ENCODE results near the gene CIAO3.
"Not testable (repeated sequence)": the region's sequence is repeated elsewhere in the genome, so short reads cannot be mapped to it uniquely, and the experiment has no call there.

Gene CIAO3

GRCh38 chr16:694863-695354 lies 45.9 kb downstream of the CIAO3 start:
- TF ChIP-seq FOXM1 (IDR thresholded peaks at IDR 0.05; ENCODE audit: borderline replicate concordance): no peak
- TF ChIP-seq PKNOX1 (IDR thresholded peaks at IDR 0.05): no peak
- no peak for TF ChIP-seq L3MBTL2 (conservative IDR thresholded peaks at IDR 0.05)
- no peak for TF ChIP-seq ARNT (IDR thresholded peaks at IDR 0.05)
- no peak for TF ChIP-seq TARDBP (IDR thresholded peaks at IDR 0.05)
- no peak for TF ChIP-seq CTBP1 (IDR thresholded peaks at IDR 0.05; ENCODE audit: borderline replicate concordance)
- no peak for TF ChIP-seq NFRKB (IDR thresholded peaks at IDR 0.05)
- no peak for TF ChIP-seq HDGF (IDR thresholded peaks at IDR 0.05; ENCODE audit: borderline replicate concordance)
- TF ChIP-seq LEF1 (IDR thresholded peaks at IDR 0.05; ENCODE audit: borderline replicate concordance): no peak
- no peak for TF ChIP-seq FOXK2 (IDR thresholded peaks at IDR 0.05)
- no peak for TF ChIP-seq ELF4 (IDR thresholded peaks at IDR 0.05)
- no peak for TF ChIP-seq ZNF384 (IDR thresholded peaks at IDR 0.05)
- TF ChIP-seq SUZ12 (IDR thresholded peaks at IDR 0.05): no peak
- no peak for TF ChIP-seq FOXA1 (IDR thresholded peaks at IDR 0.05)
- TF ChIP-seq BHLHE40 (IDR thresholded peaks at IDR 0.05; ENCODE audit: borderline replicate concordance): no peak
- no peak for TF ChIP-seq SP1 (IDR thresholded peaks at IDR 0.05)
- peak; percentile 39 for DNase-seq (ENCODE audit: extremely low spot score)
- ChIA-PET CTCF (no interaction called here), POLR2A (interaction anchor here (1.0 to 1.4 kb wide), 3 partner anchors 24 to 26 kb away, joined by 3 read pairs; partner anchors contain the start of gene ANTKMT)

GRCh38 chr16:694187-694862 lies 46.5 kb downstream of the CIAO3 start:
- POLR2A ChIA-PET: no interaction called here
- TF ChIP-seq HDGF (IDR thresholded peaks at IDR 0.05; ENCODE audit: borderline replicate concordance) (no peak), NFRKB (IDR thresholded peaks at IDR 0.05) (no peak), BHLHE40 (IDR thresholded peaks at IDR 0.05; ENCODE audit: borderline replicate concordance) (no peak), FOXM1 (IDR thresholded peaks at IDR 0.05; ENCODE audit: borderline replicate concordance) (no peak), ZNF384 (IDR thresholded peaks at IDR 0.05) (no peak), SP1 (IDR thresholded peaks at IDR 0.05) (no peak), ELF4 (IDR thresholded peaks at IDR 0.05) (no peak), FOXK2 (IDR thresholded peaks at IDR 0.05) (no peak), LEF1 (IDR thresholded peaks at IDR 0.05; ENCODE audit: borderline replicate concordance) (no peak)
- CTCF ChIA-PET: no interaction called here
- DNase-seq (ENCODE audit: extremely low spot score): no peak

- TF ChIP-seq FOXK2 (IDR thresholded peaks at IDR 0.05): no peak
- TF ChIP-seq ARNT (IDR thresholded peaks at IDR 0.05): no peak
- DNase-seq (ENCODE audit: extremely low spot score): no peak
- ChIA-PET POLR2A (no interaction called here), CTCF (no interaction called here)
Measured at GRCh38 chr16:693766-694165, 47.0 kb downstream of the CIAO3 start.

- CTCF ChIA-PET: no interaction called here
- POLR2A ChIA-PET: interaction anchor here (1.1 kb wide), 1 partner anchor 13 kb away, joined by 4 read pairs; the partner anchor contains the start of gene STUB1
- DNase-seq (ENCODE audit: extremely low spot score): no peak
- no peak for TF ChIP-seq L3MBTL2 (conservative IDR thresholded peaks at IDR 0.05)
Measured at GRCh38 chr16:693364-693763, 47.4 kb downstream of the CIAO3 start.

GRCh38 chr16:692356-693108 lies 48.3 kb downstream of the CIAO3 start:
- DNase-seq (ENCODE audit: extremely low spot score): no peak
- ChIA-PET POLR2A (interaction anchor here (0.7 to 1.1 kb wide), 2 partner anchors 8 to 12 kb away, joined by 3 to 4 read pairs; partner anchors contain the start of gene STUB1), CTCF (no interaction called here)
- TF ChIP-seq TARDBP (IDR thresholded peaks at IDR 0.05) (no peak), HDGF (IDR thresholded peaks at IDR 0.05; ENCODE audit: borderline replicate concordance) (no peak), LEF1 (IDR thresholded peaks at IDR 0.05; ENCODE audit: borderline replicate concordance) (no peak), CTBP1 (IDR thresholded peaks at IDR 0.05; ENCODE audit: borderline replicate concordance) (no peak), NFRKB (IDR thresholded peaks at IDR 0.05) (no peak), L3MBTL2 (conservative IDR thresholded peaks at IDR 0.05) (no peak), PKNOX1 (IDR thresholded peaks at IDR 0.05) (no peak), ARNT (IDR thresholded peaks at IDR 0.05) (no peak), ZNF384 (IDR thresholded peaks at IDR 0.05) (no peak), ELF4 (IDR thresholded peaks at IDR 0.05) (no peak)

GRCh38 chr16:691242-691641 lies 49.6 kb downstream of the CIAO3 start:
- POLR2A ChIA-PET: interaction anchor here (2.0 to 2.9 kb wide), 2 partner anchors 10 to 16 kb away, joined by 8 to 33 read pairs; partner anchors contain the start of gene STUB1
- CTCF ChIA-PET; DNase-seq (ENCODE audit: extremely low spot score): not testable (repeated sequence)

GRCh38 chr16:689175-689897 lies 51.5 kb downstream of the CIAO3 start:
- no peak for DNase-seq (ENCODE audit: extremely low spot score)
- TF ChIP-seq PKNOX1 (IDR thresholded peaks at IDR 0.05) (peak; percentile 68), ZNF384 (IDR thresholded peaks at IDR 0.05) (no peak)
- ChIA-PET CTCF (no interaction called here), POLR2A (interaction anchor here (1.2 to 2.9 kb wide), 8 partner anchors 8 to 99 kb away, joined by 3 to 33 read pairs (median 8); partner anchors contain the start of genes CHTF18, CIAO3, RHOT2 and RPUSD1)
